ENCODE results near the gene CCDC3.

GRCh38 chr10:13000431-13000830 is 1.1 kb downstream of the CCDC3 start:
- TF ChIP-seq POLR2A (IDR thresholded peaks at IDR 0.05) (no peak), CTCF (IDR thresholded peaks at IDR 0.05) (no peak)

Measured in uterus (tissue), 2 donors.